A549 treated with CpdA at 1 μM for 4 hours (cell line): ENCODE measurements around the gene C6orf52. TPM values are rescaled to one million over a fixed set of nuclear protein-coding genes. Genes with fewer than 3 reads are reported as not detected.

Source experiments
- total RNA-seq: library from RNA; stranded (reverse); fragments of 200-300 nt; extraction: Qiagen RNA extraction; gene quantifications from 5 replicates; pipeline ENCODE4 v1.2.3, GENCODE V29; 2022; ENCODE audit warnings: low read depth

C6orf52 gene
- total RNA-seq, result 1.7 to 3.2 TPM (median 2.1 TPM) in 5 replicates

DNA sequence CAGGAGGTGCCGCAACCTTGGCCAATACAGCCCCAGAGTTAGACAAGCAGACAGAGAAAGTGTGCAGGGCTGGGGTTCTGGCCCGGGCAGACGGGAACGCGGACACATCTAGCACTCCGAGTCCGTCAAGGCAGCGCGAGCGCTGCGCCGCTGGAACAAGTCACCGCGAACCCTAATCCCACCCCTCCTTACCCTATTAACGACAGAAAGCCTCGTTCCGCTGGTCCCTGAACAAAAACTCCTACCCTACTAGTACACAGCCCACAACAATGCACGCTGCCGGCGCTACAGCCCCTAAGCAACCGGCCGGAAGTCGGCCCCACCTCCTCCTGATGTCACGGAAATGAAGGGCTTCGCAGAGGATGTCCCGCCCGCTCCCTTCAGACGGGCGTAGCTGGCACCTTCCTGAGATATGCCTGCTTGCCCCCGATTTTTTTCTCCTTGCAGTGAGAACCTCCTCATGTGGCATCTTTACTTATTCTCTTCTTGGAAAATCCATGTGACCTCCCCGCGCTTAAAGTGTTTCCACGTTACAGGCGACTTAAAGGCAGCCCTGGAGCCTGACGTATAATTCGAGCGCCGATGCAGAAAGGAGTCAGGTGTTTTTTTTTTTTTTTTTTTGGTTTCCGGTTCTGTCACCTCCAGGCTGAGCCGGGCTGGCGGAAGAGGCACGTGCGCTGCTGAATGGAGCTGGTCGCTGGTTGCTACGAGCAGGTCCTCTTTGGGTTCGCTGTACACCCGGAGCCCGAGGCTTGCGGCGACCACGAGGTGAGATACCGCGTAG, at the start of gene C6orf52, which contains the start of gene PAK1IP1:
Gene C6orf52 (minus strand): TSS at position 315 of the 784 bp plus-strand sequence. CDS start 7,066 bp downstream, outside the sequence.
Gene PAK1IP1 (plus strand): TSS at position 671 of the 784 bp plus-strand sequence. CDS start 14 bp downstream, at position 685.

DNA sequence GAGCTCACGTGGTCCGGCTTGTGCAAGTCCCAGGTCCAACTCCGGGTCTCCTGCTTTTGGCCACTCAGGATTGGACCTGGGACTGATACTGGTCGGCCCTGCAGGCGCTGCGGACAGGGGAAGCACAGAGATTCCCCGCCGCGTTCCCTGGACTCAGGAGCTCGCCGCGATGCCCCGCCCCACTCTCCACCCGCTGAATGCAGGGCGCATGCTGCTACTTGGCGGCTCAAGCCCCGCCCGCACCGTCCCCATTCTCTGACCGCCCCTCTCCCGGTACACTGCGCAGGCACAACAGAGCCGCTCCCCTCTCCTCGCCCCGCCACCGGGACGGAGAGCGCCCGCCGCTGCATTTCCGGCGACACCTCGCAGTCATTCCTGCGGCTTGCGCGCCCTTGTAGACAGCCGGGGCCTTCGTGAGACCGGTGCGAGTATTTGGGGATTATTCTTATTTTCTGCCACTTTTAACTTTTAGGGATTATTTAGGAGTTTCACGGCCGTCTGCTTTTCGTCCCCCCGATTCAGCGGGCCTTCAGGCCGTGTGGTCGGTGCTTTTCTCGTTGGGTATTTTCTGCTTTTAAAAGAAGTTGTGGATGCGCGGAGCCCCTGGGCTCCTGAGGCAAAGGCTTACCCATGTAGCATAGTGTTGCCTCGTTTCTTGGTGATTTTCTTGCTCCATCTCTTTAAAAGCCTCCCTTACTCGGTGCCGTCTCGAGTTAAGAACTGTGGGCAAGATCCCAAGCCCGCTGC, 28.6 kb upstream of the C6orf52 start, which contains the start of gene TMEM14C:
Gene TMEM14C (plus strand): TSS at position 251 of the 747 bp plus-strand sequence. CDS start 1,544 bp downstream, outside the sequence.

Other genes with a start within 250 kb of the C6orf52 start
- gene GCNT2, start 173.3 kb downstream of the C6orf52 start, total RNA-seq, result 6.4 to 11.2 TPM (median 7.1 TPM) in 5 replicates
- gene PAK1IP1, start 356 bp upstream of the C6orf52 start, total RNA-seq, result 22.2 to 25.9 TPM (median 22.8 TPM) in 5 replicates
- 141 to 166 TPM (median 149 TPM) in 5 replicates for gene TMEM14C, start 28.5 kb upstream of the C6orf52 start, total RNA-seq
- gene TMEM14B, start 53.2 kb upstream of the C6orf52 start, total RNA-seq, result 137 to 161 TPM (median 145 TPM) in 5 replicates
- 0.11 to 0.33 TPM (median 0.17 TPM) in 5 replicates for gene MAK, start 143.9 kb upstream of the C6orf52 start, total RNA-seq
- gene GCM2, start 187.4 kb upstream of the C6orf52 start, total RNA-seq, result not detected in 5 replicates
- gene SYCP2L, start 192.4 kb upstream of the C6orf52 start, total RNA-seq, result 2.8 to 3.6 TPM (median 3.1 TPM) in 5 replicates